NT2/D1 (cell line): ENCODE results near the gene CATSPER3.

Source experiments
- YY1 ChIP-seq: IDR thresholded peaks from 2 replicates; pipeline ENCODE4 v1.6.1; 2011; ENCODE audit not compliant: insufficient read length, insufficient read depth
- ZNF274 ChIP-seq: IDR thresholded peaks from 2 replicates; pipeline ENCODE4 v1.6.1; 2011; ENCODE audit warnings: mild to moderate bottlenecking, low read depth, low read length

DNA sequence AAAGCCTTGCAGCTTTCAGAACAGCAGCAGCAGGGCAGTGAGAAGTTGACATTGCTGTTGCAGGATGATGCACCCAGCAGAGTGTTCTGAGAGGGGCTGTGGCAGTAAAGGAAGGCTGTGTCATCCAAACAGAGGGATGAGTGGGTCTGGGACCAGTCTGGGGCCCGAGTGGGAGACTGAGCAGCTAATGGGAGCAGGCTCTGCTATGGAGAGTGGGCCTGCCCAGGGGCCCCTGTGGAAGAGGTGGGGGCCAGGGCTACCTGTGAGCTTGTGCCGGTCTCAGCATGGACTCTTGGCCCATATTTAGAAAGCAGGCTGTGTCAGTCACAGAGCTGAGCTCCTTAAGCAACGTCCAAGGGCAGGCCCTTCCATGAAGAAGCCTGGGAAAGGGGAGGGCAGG, 92.3 kb downstream of the CATSPER3 start:
- TF ChIP-seq ZNF274, result no peak
- no peak for TF ChIP-seq YY1
